ENCODE results near the gene ODF2.
A peak's percentile ranks its signal among the peaks of the same experiment; 100 is the strongest.

- TF ChIP-seq, protein P1, sequence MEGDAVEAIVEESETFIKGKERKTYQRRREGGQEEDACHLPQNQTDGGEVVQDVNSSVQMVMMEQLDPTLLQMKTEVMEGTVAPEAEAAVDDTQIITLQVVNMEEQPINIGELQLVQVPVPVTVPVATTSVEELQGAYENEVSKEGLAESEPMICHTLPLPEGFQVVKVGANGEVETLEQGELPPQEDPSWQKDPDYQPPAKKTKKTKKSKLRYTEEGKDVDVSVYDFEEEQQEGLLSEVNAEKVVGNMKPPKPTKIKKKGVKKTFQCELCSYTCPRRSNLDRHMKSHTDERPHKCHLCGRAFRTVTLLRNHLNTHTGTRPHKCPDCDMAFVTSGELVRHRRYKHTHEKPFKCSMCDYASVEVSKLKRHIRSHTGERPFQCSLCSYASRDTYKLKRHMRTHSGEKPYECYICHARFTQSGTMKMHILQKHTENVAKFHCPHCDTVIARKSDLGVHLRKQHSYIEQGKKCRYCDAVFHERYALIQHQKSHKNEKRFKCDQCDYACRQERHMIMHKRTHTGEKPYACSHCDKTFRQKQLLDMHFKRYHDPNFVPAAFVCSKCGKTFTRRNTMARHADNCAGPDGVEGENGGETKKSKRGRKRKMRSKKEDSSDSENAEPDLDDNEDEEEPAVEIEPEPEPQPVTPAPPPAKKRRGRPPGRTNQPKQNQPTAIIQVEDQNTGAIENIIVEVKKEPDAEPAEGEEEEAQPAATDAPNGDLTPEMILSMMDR (optimal IDR thresholded peaks at IDR 0.05 in 1 of 3, IDR thresholded peaks at IDR 0.05 in 1 of 3, conservative IDR thresholded peaks at IDR 0.05 in 1 of 3; ENCODE audit: extremely low read depth in 1 of 3, insufficient read depth in 2 of 3, low read length in 3 of 3) = peak; percentile 61 to 74 (median 74)
- TF ChIP-seq EZH2 (IDR thresholded peaks at IDR 0.05; ENCODE audit: low read length) = no peak
Observed at GRCh38 chr9:128412120-128412790, 43.6 kb upstream of the ODF2 start.

All from keratinocyte (primary cell).